Measurements from ENCODE around the gene AKAP13. TPM values are rescaled to one million over a fixed set of nuclear protein-coding genes. Genes with fewer than 3 reads are reported as not detected.
A peak's percentile ranks its signal among the peaks of the same experiment; 100 is the strongest.

The AKAP13 gene
- total RNA-seq, 4 donors from 2014 or later = 189 to 405 (median 244) TPM

GRCh38 chr15:85520650-85521049 is 140.2 kb downstream of the AKAP13 start:
- Histone ChIP-seq H3K36me3 (no peaks in the 10 kb centered on the region), H3K4me1 (peaks cover 6 to 12% of the 10 kb centered on the region in 2 donors), H3K9me3 (no peaks in the 10 kb centered on the region), H3K27ac (no peak overlapping the region), H3K4me3 (replicated peaks in 1 of 3) (no peak overlapping the region), H3K27me3 (no peaks in the 10 kb centered on the region)
- no peak for DNase-seq
- intact Hi-C loops (cut with DNase I) = no loop called here
- TF ChIP-seq CTCF (IDR thresholded peaks at IDR 0.05) = no peak
- TF ChIP-seq POLR2A (IDR thresholded peaks at IDR 0.05) = no peak
- 60 to 65% methylated on average over 3 of the region's 3 CpGs for WGBS, 2 donors

- Histone ChIP-seq H3K4me3 (replicated peaks in 1 of 3) (no peak overlapping the region), H3K27me3 (no peaks in the 10 kb centered on the region), H3K4me1 (peaks cover 23 to 40% of the 10 kb centered on the region in 2 donors), H3K36me3 (no peaks in the 10 kb centered on the region), H3K27ac (no peak overlapping the region), H3K9me3 (no peaks in the 10 kb centered on the region)
- 91 to 95% methylated on average over 4 of the region's 4 CpGs for WGBS, 2 donors
- no peak for DNase-seq
- intact Hi-C loops (cut with DNase I) = no loop called here
- TF ChIP-seq CTCF (IDR thresholded peaks at IDR 0.05) = no peak
- no peak for TF ChIP-seq POLR2A (IDR thresholded peaks at IDR 0.05)
Measured at GRCh38 chr15:85523530-85523929, 143.1 kb downstream of the AKAP13 start.

- H3K27ac ChIP-seq = no peak overlapping the region
- TF ChIP-seq CTCF (IDR thresholded peaks at IDR 0.05) (no peak), POLR2A (IDR thresholded peaks at IDR 0.05) (no peak)
- DNase-seq = no peak
- peaks cover 26 to 38% of the 10 kb centered on the region in 2 donors for H3K4me1 ChIP-seq
- H3K9me3 ChIP-seq = no peaks in the 10 kb centered on the region
- H3K36me3 ChIP-seq = no peaks in the 10 kb centered on the region
- no peaks in the 10 kb centered on the region for H3K27me3 ChIP-seq
- intact Hi-C loops (cut with DNase I) = no loop called here
- H3K4me3 ChIP-seq (replicated peaks in 1 of 3) = no peak overlapping the region
Measured at GRCh38 chr15:85525755-85526154, 145.4 kb downstream of the AKAP13 start.

GRCh38 chr15:85527895-85528294 is 147.5 kb downstream of the AKAP13 start:
- TF ChIP-seq CTCF (IDR thresholded peaks at IDR 0.05) (no peak), POLR2A (IDR thresholded peaks at IDR 0.05) (no peak)
- Histone ChIP-seq H3K4me1 (peaks cover 42 to 58% of the 10 kb centered on the region in 2 donors), H3K4me3 (replicated peaks in 1 of 3) (no peak overlapping the region), H3K9me3 (no peaks in the 10 kb centered on the region), H3K27me3 (no peaks in the 10 kb centered on the region), H3K27ac (peak overlapping the region in 2 of 3 donors; percentile 6 to 22), H3K36me3 (no peaks in the 10 kb centered on the region)
- WGBS, 2 donors = 21 to 31% methylated on average over 3 of the region's 3 CpGs
- DNase-seq = peak in 1 of 2 donors; percentile 21
- intact Hi-C loops (cut with DNase I) = no loop called here

- H3K27me3 ChIP-seq = no peaks in the 10 kb centered on the region
- H3K27ac ChIP-seq = no peak overlapping the region
- H3K9me3 ChIP-seq = no peaks in the 10 kb centered on the region
- H3K36me3 ChIP-seq = no peaks in the 10 kb centered on the region
- intact Hi-C loops (cut with DNase I) = no loop called here
- H3K4me1 ChIP-seq = peaks cover 47 to 63% of the 10 kb centered on the region in 2 donors
- DNase-seq = no peak
- WGBS, 2 donors = 61 to 62% methylated on average over 7 of the region's 7 CpGs
- no peak overlapping the region for H3K4me3 ChIP-seq (replicated peaks in 1 of 3)
- TF ChIP-seq POLR2A (IDR thresholded peaks at IDR 0.05) = no peak
Measured at GRCh38 chr15:85530079-85530478, 149.7 kb downstream of the AKAP13 start.

- TF ChIP-seq POLR2A (IDR thresholded peaks at IDR 0.05) (no peak), CTCF (IDR thresholded peaks at IDR 0.05) (no peak)
- H3K4me1 ChIP-seq = peaks cover 47 to 59% of the 10 kb centered on the region in 2 donors
- intact Hi-C loops (cut with DNase I) = no loop called here
Measured at GRCh38 chr15:85531083-85531482, 150.7 kb downstream of the AKAP13 start.

More at GRCh38 chr15:85531083-85531482, 150.7 kb downstream of the AKAP13 start:
- WGBS, 2 donors = 96% methylated on average over 4 of the region's 4 CpGs
- Histone ChIP-seq H3K9me3 (no peaks in the 10 kb centered on the region), H3K27me3 (no peaks in the 10 kb centered on the region), H3K27ac (no peak overlapping the region), H3K4me3 (replicated peaks in 1 of 3) (no peak overlapping the region), H3K36me3 (no peaks in the 10 kb centered on the region)
- DNase-seq = no peak
